ELR (cell line): Measurements from ENCODE around the gene STAT2.
A peak's percentile ranks its signal among the peaks of the same experiment; 100 is the strongest.
"Not testable (repeated sequence)": the region's sequence is repeated elsewhere in the genome, so short reads cannot be mapped to it uniquely, and the experiment has no call there.

ENCODE experiments used
- DNase-seq: peaks from one replicate; pipeline ENCODE4 v3.0.0-alpha.2; 2015; ENCODE audit warnings: low read depth

Gene STAT2

DNA sequence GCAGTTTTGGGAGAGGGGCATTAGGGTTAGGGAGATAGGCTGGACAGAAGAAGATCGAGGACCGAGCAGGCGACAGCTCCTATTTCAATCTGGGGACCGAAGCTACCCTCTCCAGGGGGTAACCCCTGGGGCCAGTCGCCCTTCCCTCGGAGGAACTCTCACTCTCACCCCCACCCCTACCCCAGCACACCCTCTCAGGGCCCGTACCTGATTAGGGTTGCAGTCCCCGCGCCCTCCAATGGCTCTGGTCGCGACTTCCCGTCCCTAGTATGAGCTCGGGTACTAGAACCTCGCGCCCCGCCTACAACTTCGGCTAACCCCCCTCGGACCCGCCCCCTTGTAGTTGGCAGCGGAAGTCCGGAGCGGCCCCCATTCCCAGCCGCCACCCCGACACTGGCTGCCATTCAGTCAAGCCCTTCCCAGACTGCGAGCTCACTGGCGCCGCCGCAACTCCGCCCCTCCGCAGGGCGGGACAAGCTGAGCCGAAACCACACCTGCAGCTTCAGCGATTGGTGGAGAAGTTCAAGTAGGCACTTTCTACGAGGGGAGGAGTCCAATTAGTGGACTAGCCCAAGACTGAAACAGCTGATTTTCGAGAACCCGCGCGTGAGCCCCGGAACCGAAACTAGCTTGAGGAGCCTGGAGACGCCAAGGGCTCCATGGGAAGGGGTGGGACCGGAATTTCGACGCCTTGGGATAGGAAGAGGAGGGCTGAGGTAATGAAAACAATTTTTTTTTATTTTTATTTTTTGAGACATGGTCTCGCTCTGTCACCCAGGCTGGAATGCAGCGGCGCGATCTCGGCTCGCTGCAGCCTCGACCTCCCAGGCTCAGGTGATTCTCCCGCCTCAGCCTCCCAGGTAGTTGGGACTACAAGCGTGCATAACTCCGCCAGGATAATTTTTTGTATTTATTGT is at the start of gene STAT2:
Gene STAT2, minus strand, starts transcription at position 257 of the 917 bp plus-strand sequence. CDS start 3,536 bp downstream, outside the sequence.
- peak; percentile 100 for DNase-seq

DNA sequence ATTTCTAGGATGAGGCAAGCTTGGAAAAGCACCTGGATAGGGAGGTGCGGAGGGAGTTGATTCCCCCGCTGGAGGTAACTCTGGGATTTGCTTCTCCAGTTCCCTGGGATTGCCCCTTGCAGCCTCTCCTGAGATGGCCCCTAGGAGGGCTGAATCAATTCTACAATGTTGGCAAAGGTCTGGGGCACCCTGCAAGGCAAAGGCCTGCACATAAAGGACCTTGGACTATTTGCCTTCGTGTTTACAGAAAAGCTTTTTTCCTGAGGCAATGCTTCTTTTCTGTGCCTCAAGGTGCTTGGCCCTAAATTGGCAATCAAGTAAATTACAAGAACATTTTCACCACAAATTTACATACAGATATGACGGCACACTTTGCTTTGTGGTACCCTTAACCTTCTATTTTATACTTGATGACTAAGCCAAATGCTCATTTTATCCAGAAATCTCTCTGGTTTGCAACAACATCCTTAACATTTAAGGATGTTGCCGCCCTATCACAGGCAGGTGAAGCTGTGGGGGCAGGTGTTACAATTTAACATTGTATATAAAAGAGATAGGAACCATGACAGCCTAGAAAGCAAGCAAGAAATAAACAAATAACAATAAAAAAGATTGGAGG is 49.0 kb upstream of the STAT2 start:
- DNase-seq = no peak

GRCh38 chr12:56404227-56404626 is 44.3 kb upstream of the STAT2 start:
- not testable (repeated sequence) for DNase-seq

- not testable (repeated sequence) for DNase-seq
These were observed 41.7 kb upstream of the STAT2 start for GRCh38 chr12:56401612-56402011.

GRCh38 chr12:56401125-56401524 is 41.2 kb upstream of the STAT2 start:
- DNase-seq = not testable (repeated sequence)

DNA sequence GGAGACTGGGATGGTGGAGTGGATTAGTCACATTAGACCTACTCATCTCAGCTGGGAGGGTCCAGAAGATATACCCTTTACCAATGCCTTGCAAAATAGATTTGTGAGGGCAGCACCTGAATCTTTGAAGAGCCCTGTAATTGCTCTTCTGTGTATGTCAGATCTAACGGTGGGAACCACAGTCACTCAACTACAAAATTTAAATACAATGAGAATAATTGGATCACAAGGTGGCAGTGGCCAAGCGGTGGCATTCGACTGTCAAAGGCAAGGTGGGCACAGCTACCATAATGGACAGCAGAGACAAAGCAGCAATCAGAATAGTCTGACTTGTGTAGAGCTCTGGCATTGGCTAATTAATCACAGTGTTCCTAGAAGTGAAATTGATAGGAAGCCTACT is 39.6 kb upstream of the STAT2 start:
- not testable (repeated sequence) for DNase-seq

- no peak for DNase-seq
These were observed 38.4 kb upstream of the STAT2 start for GRCh38 chr12:56398324-56398723.

- DNase-seq = no peak
These were observed 32.4 kb upstream of the STAT2 start for GRCh38 chr12:56392331-56392730.

GRCh38 chr12:56391721-56392120 is 31.8 kb upstream of the STAT2 start:
- no peak for DNase-seq

GRCh38 chr12:56389412-56389811 is 29.5 kb upstream of the STAT2 start:
- no peak for DNase-seq

DNA sequence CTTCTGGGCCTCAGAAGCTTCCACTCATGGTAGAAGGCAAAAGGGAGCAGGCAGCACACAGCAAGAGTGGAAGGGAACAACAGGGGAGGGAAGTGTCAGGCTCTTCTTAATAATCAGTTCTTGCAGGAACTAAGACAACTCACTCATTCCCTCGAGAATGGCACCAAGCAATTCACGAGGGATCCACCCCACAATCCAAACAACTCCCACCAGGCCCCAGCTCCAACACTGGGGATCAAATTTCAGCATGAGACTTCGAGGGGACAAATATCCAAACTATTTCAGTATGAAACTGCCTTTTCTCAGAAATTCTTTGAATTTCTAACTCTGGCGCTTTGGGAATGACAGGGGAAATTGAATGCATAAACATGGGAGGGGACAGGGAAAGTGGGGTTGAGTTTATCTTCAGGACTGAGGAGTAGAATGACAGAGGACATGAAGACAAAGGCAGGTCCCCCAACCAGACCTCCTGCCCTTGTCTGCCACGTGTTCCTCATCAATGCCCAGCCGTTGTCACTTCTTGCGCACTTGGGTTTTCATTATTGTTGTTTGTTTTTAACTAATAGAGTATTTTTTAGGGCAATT is 27.3 kb upstream of the STAT2 start:
- no peak for DNase-seq

- peak; percentile 22 for DNase-seq
These were observed 26.0 kb upstream of the STAT2 start for GRCh38 chr12:56385873-56386272.

- no peak for DNase-seq
These were observed 22.7 kb upstream of the STAT2 start for GRCh38 chr12:56382611-56383010.

DNA sequence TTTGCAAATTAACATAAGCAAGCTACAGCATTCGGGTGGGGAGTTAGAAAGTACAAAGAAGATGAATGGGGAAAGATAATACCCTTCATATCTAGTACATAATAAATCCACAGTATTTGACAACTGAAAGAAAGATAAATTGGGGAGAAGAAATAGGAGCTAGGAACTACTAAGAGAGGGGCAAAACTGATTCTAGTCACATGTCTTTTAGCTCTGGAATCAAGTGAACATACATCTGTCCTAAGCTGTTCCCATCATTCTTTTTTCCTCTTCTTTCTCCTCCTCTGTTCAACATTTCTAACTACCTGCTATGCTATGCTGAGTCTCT is 18.0 kb upstream of the STAT2 start:
- DNase-seq = no peak

GRCh38 chr12:56377310-56377988 is 17.5 kb upstream of the STAT2 start:
- DNase-seq = peak; percentile 71

- no peak for DNase-seq
These were observed 15.9 kb upstream of the STAT2 start for GRCh38 chr12:56375598-56376434.

DNA sequence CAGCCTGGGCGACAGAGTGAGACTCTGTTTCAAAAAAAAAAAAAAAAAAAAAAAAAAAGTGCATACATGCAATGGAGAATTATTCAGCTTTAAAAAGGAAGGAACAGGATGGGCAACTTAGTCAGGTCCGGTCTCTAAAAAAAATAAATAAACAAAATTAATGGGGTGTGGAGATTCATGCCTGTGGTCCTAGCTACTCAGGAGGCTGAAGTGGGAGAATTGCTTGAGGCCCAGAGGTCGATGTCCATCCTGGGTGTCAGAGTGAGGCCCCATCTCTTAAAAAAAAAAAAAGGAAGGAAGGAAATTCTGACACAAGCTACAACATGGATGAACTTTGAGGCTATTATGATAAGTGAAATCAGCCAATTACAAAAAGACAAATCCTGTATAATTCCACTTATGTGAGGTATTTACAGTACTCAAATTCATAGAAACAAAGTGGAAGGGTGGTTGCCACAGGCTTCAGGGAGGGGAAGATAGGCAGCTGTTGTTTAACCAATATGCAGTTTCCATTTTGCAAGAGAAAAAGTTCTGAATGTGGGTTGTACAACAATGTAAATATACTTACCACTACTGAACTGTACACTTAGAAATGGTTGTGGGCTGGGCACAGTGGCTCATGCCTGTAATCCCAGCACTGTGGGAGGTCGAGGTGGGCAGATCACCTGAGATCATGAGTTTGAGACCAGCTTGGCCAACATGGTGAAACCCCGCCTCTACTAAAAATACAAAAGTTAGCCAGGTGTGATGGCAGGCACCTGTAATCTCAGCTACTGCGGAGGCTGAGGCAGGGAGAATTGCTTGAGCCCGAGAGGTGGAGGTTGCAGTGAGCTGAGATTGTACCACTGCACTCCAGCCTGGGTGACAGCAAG is 15.1 kb upstream of the STAT2 start:
- peak; percentile 23 for DNase-seq

DNA sequence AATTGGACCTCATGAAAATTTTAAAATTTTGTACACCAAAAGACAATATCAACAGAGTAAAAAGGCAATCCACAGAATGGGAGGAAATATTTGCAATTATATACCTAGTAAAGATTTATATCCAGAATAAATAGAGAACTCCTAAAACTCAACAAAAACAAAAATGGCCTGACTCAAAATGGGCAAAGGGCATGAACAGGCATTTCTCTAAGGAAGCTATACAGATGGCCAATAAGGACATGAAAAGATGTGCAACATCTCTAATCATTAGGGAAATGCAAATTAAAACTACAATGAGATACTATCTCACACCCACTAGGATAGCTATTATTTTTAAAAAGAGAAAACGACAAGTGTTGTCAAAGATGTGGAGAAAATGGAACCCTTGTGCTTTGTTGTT is 13.6 kb upstream of the STAT2 start:
- DNase-seq = no peak

DNA sequence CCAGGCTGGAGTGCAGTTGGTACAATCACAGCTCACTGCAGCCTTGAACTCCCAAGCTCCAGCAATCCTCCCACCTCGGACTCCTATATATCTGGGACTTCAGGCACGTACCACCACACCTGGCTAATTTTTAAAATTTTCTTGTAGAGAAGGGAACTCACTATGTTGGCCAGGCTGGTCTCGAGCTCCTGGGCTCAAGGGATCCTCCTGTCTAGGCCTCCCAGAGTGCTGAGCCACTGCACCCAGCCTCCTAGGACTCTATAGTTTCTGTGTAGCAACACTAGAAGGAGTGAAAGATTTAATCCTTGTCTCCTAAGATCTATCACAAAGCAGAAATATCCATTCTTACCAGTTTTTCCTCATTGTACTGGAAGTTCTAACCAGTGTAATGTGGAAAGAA is 7.0 kb upstream of the STAT2 start:
- DNase-seq = no peak
